Astrocyte (in vitro differentiated cells and primary cell): ENCODE measurements around the gene OPALIN.

Experiments
- EZH2 ChIP-seq: IDR thresholded peaks from 2 replicates; pipeline ENCODE4 v1.6.1; 2012; ENCODE audit warnings: mild to moderate bottlenecking, low read length, inconsistent platforms; ENCODE audit not compliant: insufficient read depth
- TF ChIP-seq, protein P1 (sequence below): IDR thresholded peaks from 2 replicates; pipeline ENCODE4 v1.5.1; 2011; ENCODE audit warnings: low read depth, mild to moderate bottlenecking, inconsistent platforms, low read length, moderate library complexity; ENCODE audit not compliant: insufficient read depth

GRCh38 chr10:96360766-96361165 lies 2.0 kb upstream of the OPALIN start:
- TF ChIP-seq EZH2 = no peak
- TF ChIP-seq, protein P1, sequence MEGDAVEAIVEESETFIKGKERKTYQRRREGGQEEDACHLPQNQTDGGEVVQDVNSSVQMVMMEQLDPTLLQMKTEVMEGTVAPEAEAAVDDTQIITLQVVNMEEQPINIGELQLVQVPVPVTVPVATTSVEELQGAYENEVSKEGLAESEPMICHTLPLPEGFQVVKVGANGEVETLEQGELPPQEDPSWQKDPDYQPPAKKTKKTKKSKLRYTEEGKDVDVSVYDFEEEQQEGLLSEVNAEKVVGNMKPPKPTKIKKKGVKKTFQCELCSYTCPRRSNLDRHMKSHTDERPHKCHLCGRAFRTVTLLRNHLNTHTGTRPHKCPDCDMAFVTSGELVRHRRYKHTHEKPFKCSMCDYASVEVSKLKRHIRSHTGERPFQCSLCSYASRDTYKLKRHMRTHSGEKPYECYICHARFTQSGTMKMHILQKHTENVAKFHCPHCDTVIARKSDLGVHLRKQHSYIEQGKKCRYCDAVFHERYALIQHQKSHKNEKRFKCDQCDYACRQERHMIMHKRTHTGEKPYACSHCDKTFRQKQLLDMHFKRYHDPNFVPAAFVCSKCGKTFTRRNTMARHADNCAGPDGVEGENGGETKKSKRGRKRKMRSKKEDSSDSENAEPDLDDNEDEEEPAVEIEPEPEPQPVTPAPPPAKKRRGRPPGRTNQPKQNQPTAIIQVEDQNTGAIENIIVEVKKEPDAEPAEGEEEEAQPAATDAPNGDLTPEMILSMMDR = no peak
